Measurements from ENCODE around the gene FTCDNL1.

Gene FTCDNL1

GRCh38 chr2:199818026-199818425 is 33.0 kb downstream of the FTCDNL1 start:
- TF ChIP-seq GATA2 (IDR thresholded peaks at IDR 0.05; ENCODE audit: low read depth, low read length) (no peak), GATA3 (IDR thresholded peaks at IDR 0.05; ENCODE audit: low read depth, low read length) (no peak)

GRCh38 chr2:199814817-199815211 is 36.2 kb downstream of the FTCDNL1 start:
- TF ChIP-seq GATA3 (IDR thresholded peaks at IDR 0.05; ENCODE audit: low read depth, low read length): no peak
- TF ChIP-seq GATA2 (IDR thresholded peaks at IDR 0.05; ENCODE audit: low read depth, low read length): no peak

- TF ChIP-seq GATA3 (IDR thresholded peaks at IDR 0.05; ENCODE audit: low read depth, low read length) (no peak), GATA2 (IDR thresholded peaks at IDR 0.05; ENCODE audit: low read depth, low read length) (no peak)
Measured at GRCh38 chr2:199814101-199814816, 36.7 kb downstream of the FTCDNL1 start.

GRCh38 chr2:199812493-199812892 is 38.5 kb downstream of the FTCDNL1 start:
- TF ChIP-seq GATA2 (IDR thresholded peaks at IDR 0.05; ENCODE audit: low read depth, low read length): no peak
- no peak for TF ChIP-seq GATA3 (IDR thresholded peaks at IDR 0.05; ENCODE audit: low read depth, low read length)

DNA sequence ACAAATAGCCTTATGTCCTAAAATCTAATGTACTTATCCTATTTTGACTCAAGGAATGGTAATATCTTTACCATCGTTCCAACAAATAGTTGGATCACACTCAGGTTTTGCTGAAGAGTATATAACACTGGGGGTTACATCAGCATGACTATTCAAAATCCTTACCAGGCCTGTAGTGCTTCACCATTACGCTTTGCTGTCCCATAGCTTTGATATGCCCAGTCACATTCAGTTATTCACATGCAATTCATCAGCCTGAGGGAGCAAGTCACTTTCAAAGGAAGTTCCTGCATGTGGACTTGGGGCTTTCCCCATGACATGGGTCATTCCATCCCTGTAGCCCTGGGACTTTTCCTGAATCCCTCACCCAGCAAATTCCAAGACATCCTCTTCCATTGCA is 39.6 kb downstream of the FTCDNL1 start:
- TF ChIP-seq GATA2 (IDR thresholded peaks at IDR 0.05; ENCODE audit: low read depth, low read length): no peak
- TF ChIP-seq GATA3 (IDR thresholded peaks at IDR 0.05; ENCODE audit: low read depth, low read length): no peak

GRCh38 chr2:199810422-199811171 is 40.4 kb downstream of the FTCDNL1 start:
- TF ChIP-seq GATA3 (IDR thresholded peaks at IDR 0.05; ENCODE audit: low read depth, low read length) (no peak), GATA2 (IDR thresholded peaks at IDR 0.05; ENCODE audit: low read depth, low read length) (no peak)

- TF ChIP-seq GATA3 (IDR thresholded peaks at IDR 0.05; ENCODE audit: low read depth, low read length) (no peak), GATA2 (IDR thresholded peaks at IDR 0.05; ENCODE audit: low read depth, low read length) (no peak)
Measured at GRCh38 chr2:199807966-199808365, 43.0 kb downstream of the FTCDNL1 start.

- TF ChIP-seq GATA3 (IDR thresholded peaks at IDR 0.05; ENCODE audit: low read depth, low read length) (no peak), GATA2 (IDR thresholded peaks at IDR 0.05; ENCODE audit: low read depth, low read length) (no peak)
Measured at GRCh38 chr2:199806179-199806578, 44.8 kb downstream of the FTCDNL1 start.

DNA sequence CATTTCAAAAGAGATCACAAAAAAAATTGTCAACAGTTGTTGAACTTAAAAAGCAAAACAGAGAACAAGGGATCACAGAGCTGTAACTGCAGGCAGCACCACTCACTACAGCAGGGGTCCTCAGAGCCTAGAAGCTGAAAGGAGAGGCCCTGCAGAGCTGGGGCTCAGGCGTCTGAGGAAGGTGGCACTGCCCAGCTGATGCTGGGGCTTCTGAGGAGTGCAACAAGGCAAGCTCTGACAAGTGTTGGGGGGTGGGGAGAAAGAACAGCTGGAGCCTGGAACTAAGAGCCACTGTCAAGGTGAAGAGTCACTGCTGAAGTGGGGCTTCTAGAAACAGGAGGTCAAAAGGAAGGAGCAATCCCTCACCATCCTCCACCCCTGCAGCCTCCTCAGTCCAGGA is 46.2 kb downstream of the FTCDNL1 start:
- no peak for TF ChIP-seq GATA3 (IDR thresholded peaks at IDR 0.05; ENCODE audit: low read depth, low read length)
- TF ChIP-seq GATA2 (IDR thresholded peaks at IDR 0.05; ENCODE audit: low read depth, low read length): no peak

- TF ChIP-seq GATA3 (IDR thresholded peaks at IDR 0.05; ENCODE audit: low read depth, low read length): no peak
Measured at GRCh38 chr2:199798831-199799580, 52.0 kb downstream of the FTCDNL1 start.

GRCh38 chr2:199797431-199798403 is 53.3 kb downstream of the FTCDNL1 start:
- TF ChIP-seq GATA2 (IDR thresholded peaks at IDR 0.05; ENCODE audit: low read depth, low read length) (no peak), GATA3 (IDR thresholded peaks at IDR 0.05; ENCODE audit: low read depth, low read length) (no peak)

- TF ChIP-seq GATA2 (IDR thresholded peaks at IDR 0.05; ENCODE audit: low read depth, low read length) (no peak), GATA3 (IDR thresholded peaks at IDR 0.05; ENCODE audit: low read depth, low read length) (no peak)
Measured at GRCh38 chr2:199792381-199792780, 58.6 kb downstream of the FTCDNL1 start.

DNA sequence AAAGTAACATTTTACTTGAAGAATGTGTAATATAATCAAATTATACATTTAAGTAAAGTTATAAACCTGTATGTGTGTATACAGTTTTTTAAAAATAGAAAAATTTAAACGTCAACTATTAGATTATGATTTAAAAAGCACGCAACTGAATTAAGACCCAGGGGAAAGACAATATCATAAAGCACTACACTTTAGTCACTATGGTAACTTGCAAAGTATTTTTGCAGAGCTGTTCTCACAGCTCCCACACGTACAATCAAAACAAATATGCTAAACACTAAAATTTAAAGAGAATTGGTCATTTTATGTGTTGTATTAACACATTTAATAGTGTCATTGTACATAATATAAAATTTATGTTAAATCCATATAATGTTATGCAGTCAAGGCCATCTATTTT is 59.7 kb downstream of the FTCDNL1 start:
- no peak for TF ChIP-seq GATA2 (IDR thresholded peaks at IDR 0.05; ENCODE audit: low read depth, low read length)
- TF ChIP-seq GATA3 (IDR thresholded peaks at IDR 0.05; ENCODE audit: low read depth, low read length): no peak
